SK-N-SH treated with all-trans-retinoic acid at 6 μM for 48 hours (cell line): ENCODE measurements around the gene NFIA.

ENCODE experiments used
- GLIS3 ChIP-seq: fragments of 250-450 bp; sonication (Bioruptor Pico); IDR thresholded peaks from 2 replicates; pipeline ENCODE4 v1.5.0; 2020; ENCODE audit warnings: mild to moderate bottlenecking, moderate library complexity
- PPARA ChIP-seq: fragments of 250-450 bp; sonication (Bioruptor Pico); IDR thresholded peaks from 2 replicates; pipeline ENCODE4 v1.5.0; 2020; ENCODE audit warnings: mild to moderate bottlenecking, borderline replicate concordance
- RARB ChIP-seq: fragments of 250-450 bp; sonication (Bioruptor Pico); IDR thresholded peaks from 2 replicates; pipeline ENCODE4 v1.8.0; 2021; ENCODE audit warnings: mild to moderate bottlenecking, moderate library complexity
- SNAI2 ChIP-seq: fragments of 250-450 bp; sonication (Bioruptor Pico); IDR thresholded peaks from 2 replicates; pipeline ENCODE4 v1.5.0; 2020; ENCODE audit warnings: mild to moderate bottlenecking, moderate library complexity
- TCF4 ChIP-seq: fragments of 250-450 bp; sonication (Bioruptor Pico); IDR thresholded peaks from 2 replicates; pipeline ENCODE4 v1.8.0; 2021; ENCODE audit warnings: mild to moderate bottlenecking, moderate library complexity, borderline replicate concordance
- ZFP3 ChIP-seq: fragments of 250-450 bp; sonication (Bioruptor Pico); IDR thresholded peaks from 2 replicates; pipeline ENCODE4 v1.5.0; 2020; ENCODE audit warnings: mild to moderate bottlenecking, moderate library complexity
- ZFP30 ChIP-seq: fragments of 450-650 bp; formaldehyde crosslinking; IDR thresholded peaks from 2 replicates; pipeline ENCODE4 v1.5.0; 2022; ENCODE audit warnings: mild to moderate bottlenecking, moderate library complexity
- ZNF565 ChIP-seq: fragments of 450-650 bp; formaldehyde crosslinking; conservative IDR thresholded peaks from 2 replicates; pipeline ENCODE4 v1.5.0; 2020; ENCODE audit warnings: low read depth, mild to moderate bottlenecking, moderate library complexity
- ZNF70 ChIP-seq: fragments of 450-650 bp; formaldehyde crosslinking; IDR thresholded peaks from 2 replicates; pipeline ENCODE4 v1.5.0; 2020; ENCODE audit warnings: mild to moderate bottlenecking, moderate library complexity
- TF ChIP-seq, protein P1 (sequence below): fragments of 250-450 bp; sonication (Bioruptor Pico); IDR thresholded peaks from 2 replicates; pipeline ENCODE4 v1.8.0; 2021; ENCODE audit warnings: low read depth, mild to moderate bottlenecking, moderate library complexity, borderline replicate concordance
- TF ChIP-seq, protein P2 (sequence below): fragments of 250-450 bp; sonication (Bioruptor Pico); IDR thresholded peaks from 2 replicates; pipeline ENCODE4 v1.5.0; 2020; ENCODE audit warnings: mild to moderate bottlenecking, moderate library complexity
- TF ChIP-seq, protein P3 (sequence below): fragments of 250-450 bp; sonication (Bioruptor Pico); IDR thresholded peaks from 2 replicates; pipeline ENCODE4 v1.5.1; 2020; ENCODE audit warnings: low read depth, mild to moderate bottlenecking, moderate library complexity
- TF ChIP-seq, protein P4 (sequence below): fragments of 250-450 bp; sonication (Bioruptor Pico); IDR thresholded peaks from 2 replicates; pipeline ENCODE4 v1.8.0; 2020; ENCODE audit warnings: mild to moderate bottlenecking, moderate library complexity, borderline replicate concordance

GRCh38 chr1:61378494-61379180 lies 296.3 kb downstream of the NFIA start:
- TF ChIP-seq SNAI2 (CRISPR knock-in tag), result no peak
- no peak for TF ChIP-seq RARB (CRISPR knock-in tag)
- TF ChIP-seq, protein P1, sequence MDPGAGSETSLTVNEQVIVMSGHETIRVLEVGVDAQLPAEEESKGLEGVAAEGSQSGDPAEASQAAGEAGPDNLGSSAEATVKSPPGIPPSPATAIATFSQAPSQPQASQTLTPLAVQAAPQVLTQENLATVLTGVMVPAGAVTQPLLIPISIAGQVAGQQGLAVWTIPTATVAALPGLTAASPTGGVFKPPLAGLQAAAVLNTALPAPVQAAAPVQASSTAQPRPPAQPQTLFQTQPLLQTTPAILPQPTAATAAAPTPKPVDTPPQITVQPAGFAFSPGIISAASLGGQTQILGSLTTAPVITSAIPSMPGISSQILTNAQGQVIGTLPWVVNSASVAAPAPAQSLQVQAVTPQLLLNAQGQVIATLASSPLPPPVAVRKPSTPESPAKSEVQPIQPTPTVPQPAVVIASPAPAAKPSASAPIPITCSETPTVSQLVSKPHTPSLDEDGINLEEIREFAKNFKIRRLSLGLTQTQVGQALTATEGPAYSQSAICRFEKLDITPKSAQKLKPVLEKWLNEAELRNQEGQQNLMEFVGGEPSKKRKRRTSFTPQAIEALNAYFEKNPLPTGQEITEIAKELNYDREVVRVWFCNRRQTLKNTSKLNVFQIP, result no peak
- no peak for TF ChIP-seq PPARA (CRISPR knock-in tag)
- TF ChIP-seq ZFP3 (CRISPR knock-in tag), result no peak
- TF ChIP-seq GLIS3 (CRISPR knock-in tag), result no peak
- TF ChIP-seq ZNF70 (CRISPR knock-in tag), result no peak
- no peak for TF ChIP-seq ZNF565 (CRISPR knock-in tag)
- TF ChIP-seq TCF4, result no peak
- TF ChIP-seq, protein P2, sequence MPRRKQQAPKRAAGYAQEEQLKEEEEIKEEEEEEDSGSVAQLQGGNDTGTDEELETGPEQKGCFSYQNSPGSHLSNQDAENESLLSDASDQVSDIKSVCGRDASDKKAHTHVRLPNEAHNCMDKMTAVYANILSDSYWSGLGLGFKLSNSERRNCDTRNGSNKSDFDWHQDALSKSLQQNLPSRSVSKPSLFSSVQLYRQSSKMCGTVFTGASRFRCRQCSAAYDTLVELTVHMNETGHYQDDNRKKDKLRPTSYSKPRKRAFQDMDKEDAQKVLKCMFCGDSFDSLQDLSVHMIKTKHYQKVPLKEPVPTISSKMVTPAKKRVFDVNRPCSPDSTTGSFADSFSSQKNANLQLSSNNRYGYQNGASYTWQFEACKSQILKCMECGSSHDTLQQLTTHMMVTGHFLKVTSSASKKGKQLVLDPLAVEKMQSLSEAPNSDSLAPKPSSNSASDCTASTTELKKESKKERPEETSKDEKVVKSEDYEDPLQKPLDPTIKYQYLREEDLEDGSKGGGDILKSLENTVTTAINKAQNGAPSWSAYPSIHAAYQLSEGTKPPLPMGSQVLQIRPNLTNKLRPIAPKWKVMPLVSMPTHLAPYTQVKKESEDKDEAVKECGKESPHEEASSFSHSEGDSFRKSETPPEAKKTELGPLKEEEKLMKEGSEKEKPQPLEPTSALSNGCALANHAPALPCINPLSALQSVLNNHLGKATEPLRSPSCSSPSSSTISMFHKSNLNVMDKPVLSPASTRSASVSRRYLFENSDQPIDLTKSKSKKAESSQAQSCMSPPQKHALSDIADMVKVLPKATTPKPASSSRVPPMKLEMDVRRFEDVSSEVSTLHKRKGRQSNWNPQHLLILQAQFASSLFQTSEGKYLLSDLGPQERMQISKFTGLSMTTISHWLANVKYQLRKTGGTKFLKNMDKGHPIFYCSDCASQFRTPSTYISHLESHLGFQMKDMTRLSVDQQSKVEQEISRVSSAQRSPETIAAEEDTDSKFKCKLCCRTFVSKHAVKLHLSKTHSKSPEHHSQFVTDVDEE (CRISPR knock-in tag), result no peak
- TF ChIP-seq ZFP30, result no peak
- TF ChIP-seq, protein P3, sequence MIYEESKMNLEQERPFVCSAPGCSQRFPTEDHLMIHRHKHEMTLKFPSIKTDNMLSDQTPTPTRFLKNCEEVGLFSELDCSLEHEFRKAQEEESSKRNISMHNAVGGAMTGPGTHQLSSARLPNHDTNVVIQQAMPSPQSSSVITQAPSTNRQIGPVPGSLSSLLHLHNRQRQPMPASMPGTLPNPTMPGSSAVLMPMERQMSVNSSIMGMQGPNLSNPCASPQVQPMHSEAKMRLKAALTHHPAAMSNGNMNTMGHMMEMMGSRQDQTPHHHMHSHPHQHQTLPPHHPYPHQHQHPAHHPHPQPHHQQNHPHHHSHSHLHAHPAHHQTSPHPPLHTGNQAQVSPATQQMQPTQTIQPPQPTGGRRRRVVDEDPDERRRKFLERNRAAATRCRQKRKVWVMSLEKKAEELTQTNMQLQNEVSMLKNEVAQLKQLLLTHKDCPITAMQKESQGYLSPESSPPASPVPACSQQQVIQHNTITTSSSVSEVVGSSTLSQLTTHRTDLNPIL (CRISPR knock-in tag), result no peak
- TF ChIP-seq, protein P4, sequence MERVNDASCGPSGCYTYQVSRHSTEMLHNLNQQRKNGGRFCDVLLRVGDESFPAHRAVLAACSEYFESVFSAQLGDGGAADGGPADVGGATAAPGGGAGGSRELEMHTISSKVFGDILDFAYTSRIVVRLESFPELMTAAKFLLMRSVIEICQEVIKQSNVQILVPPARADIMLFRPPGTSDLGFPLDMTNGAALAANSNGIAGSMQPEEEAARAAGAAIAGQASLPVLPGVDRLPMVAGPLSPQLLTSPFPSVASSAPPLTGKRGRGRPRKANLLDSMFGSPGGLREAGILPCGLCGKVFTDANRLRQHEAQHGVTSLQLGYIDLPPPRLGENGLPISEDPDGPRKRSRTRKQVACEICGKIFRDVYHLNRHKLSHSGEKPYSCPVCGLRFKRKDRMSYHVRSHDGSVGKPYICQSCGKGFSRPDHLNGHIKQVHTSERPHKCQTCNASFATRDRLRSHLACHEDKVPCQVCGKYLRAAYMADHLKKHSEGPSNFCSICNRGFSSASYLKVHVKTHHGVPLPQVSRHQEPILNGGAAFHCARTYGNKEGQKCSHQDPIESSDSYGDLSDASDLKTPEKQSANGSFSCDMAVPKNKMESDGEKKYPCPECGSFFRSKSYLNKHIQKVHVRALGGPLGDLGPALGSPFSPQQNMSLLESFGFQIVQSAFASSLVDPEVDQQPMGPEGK (CRISPR knock-in tag), result no peak
